HG02571 (cell line): ENCODE measurements around the gene KIFC1.
"Not testable (repeated sequence)": the region's sequence is repeated elsewhere in the genome, so short reads cannot be mapped to it uniquely, and the experiment has no call there.

ENCODE experiments used
- ATAC-seq: cut with Tn5 transposase; IDR thresholded peaks from one replicate; pipeline ENCODE4 v1.9.1; 2021; ENCODE audit warnings: mild to moderate bottlenecking, moderate library complexity; ENCODE audit not compliant: unreplicated experiment

Gene KIFC1

GRCh38 chr6:33373960-33374910 lies 17.4 kb upstream of the KIFC1 start:
- ATAC-seq, result no peak

GRCh38 chr6:33375143-33375671 lies 16.4 kb upstream of the KIFC1 start:
- ATAC-seq, result no peak

GRCh38 chr6:33377171-33377570 lies 14.5 kb upstream of the KIFC1 start:
- ATAC-seq, result no peak

GRCh38 chr6:33379184-33379583 lies 12.4 kb upstream of the KIFC1 start:
- ATAC-seq, result not testable (repeated sequence)

GRCh38 chr6:33380272-33380981 lies 11.2 kb upstream of the KIFC1 start:
- no peak for ATAC-seq

GRCh38 chr6:33383427-33384185 lies 8.0 kb upstream of the KIFC1 start:
- no peak for ATAC-seq

- no peak for ATAC-seq
Observed at GRCh38 chr6:33384581-33385020, 7.0 kb upstream of the KIFC1 start.

GRCh38 chr6:33390173-33390572 lies 1.4 kb upstream of the KIFC1 start:
- ATAC-seq, result no peak

GRCh38 chr6:33390767-33391277 lies 801 bp upstream of the KIFC1 start:
- ATAC-seq, result no peak

GRCh38 chr6:33391922-33392594 lies 435 bp downstream of the KIFC1 start:
- ATAC-seq, result peak; percentile 12

GRCh38 chr6:33392595-33392948 lies 949 bp downstream of the KIFC1 start:
- ATAC-seq, result no peak

- ATAC-seq, result no peak
Observed at GRCh38 chr6:33392979-33393378, 1.4 kb downstream of the KIFC1 start.

GRCh38 chr6:33397541-33397940 lies 5.9 kb downstream of the KIFC1 start:
- no peak for ATAC-seq

- not testable (repeated sequence) for ATAC-seq
Observed at GRCh38 chr6:33398601-33399000, 7.0 kb downstream of the KIFC1 start.

GRCh38 chr6:33399881-33400280 lies 8.3 kb downstream of the KIFC1 start:
- not testable (repeated sequence) for ATAC-seq

- no peak for ATAC-seq
Observed at GRCh38 chr6:33404884-33405283, 13.3 kb downstream of the KIFC1 start.

- ATAC-seq, result no peak
Observed at GRCh38 chr6:33405386-33405940, 13.8 kb downstream of the KIFC1 start.

GRCh38 chr6:33406126-33406525 lies 14.5 kb downstream of the KIFC1 start:
- no peak for ATAC-seq

- no peak for ATAC-seq
Observed at GRCh38 chr6:33407132-33407718, 15.6 kb downstream of the KIFC1 start.
